Parathyroid adenoma (tissue), 2 donors: ENCODE data around the gene MEF2D.

Experiments
- H2AFZ ChIP-seq: fragments of 300-600 bp; sonication (generic); one replicate; pipeline ENCODE4 v1.7.0; 2017; ENCODE audit warnings: antibody characterized with exemption, mild to moderate bottlenecking
- H3K27ac ChIP-seq: fragments of 300-600 bp; sonication (generic); one replicate; pipeline ENCODE4 v1.7.0; 2017
- H3K27me3 ChIP-seq: fragments of 300-600 bp; sonication (generic); one replicate; pipeline ENCODE4 v1.7.0; 2017; ENCODE audit warnings: low read length; ENCODE audit not compliant: control insufficient read depth, insufficient read depth
- H3K36me3 ChIP-seq: fragments of 300-600 bp; sonication (generic); one replicate; pipeline ENCODE4 v1.7.0; 2017; ENCODE audit warnings: low read length; ENCODE audit not compliant: control insufficient read depth, insufficient read depth
- H3K4me1 ChIP-seq: fragments of 300-600 bp; sonication (generic); one replicate; pipeline ENCODE4 v1.7.0; 2017; ENCODE audit warnings: control low read depth
- H3K4me2 ChIP-seq: fragments of 300-600 bp; sonication (generic); one replicate; pipeline ENCODE4 v1.7.0; 2017; ENCODE audit warnings: low read length
- H3K4me3 ChIP-seq: fragments of 300-600 bp; sonication (generic); one replicate; pipeline ENCODE4 v1.7.0; 2017; ENCODE audit warnings: low read depth, low read length
- H3K79me2 ChIP-seq: fragments of 300-600 bp; sonication (generic); one replicate; pipeline ENCODE4 v1.7.0; 2017; ENCODE audit warnings: control low read depth
- H3K9ac ChIP-seq: fragments of 300-600 bp; sonication (generic); one replicate; pipeline ENCODE4 v1.7.0; 2017; ENCODE audit warnings: mild to moderate bottlenecking
- H3K9me3 ChIP-seq: fragments of 300-600 bp; sonication (generic); one replicate; pipeline ENCODE4 v1.7.0; 2017; ENCODE audit warnings: low read length; ENCODE audit not compliant: control insufficient read depth
- TF ChIP-seq, protein P1 (sequence below): fragments of 300-600 bp; sonication (generic); IDR thresholded peaks from one replicate; pipeline ENCODE4 v1.7.0; 2017; ENCODE audit warnings: antibody characterized with exemption, mild to moderate bottlenecking
- donor health status: primary hyperparathyroidism.

MEF2D gene

DNA sequence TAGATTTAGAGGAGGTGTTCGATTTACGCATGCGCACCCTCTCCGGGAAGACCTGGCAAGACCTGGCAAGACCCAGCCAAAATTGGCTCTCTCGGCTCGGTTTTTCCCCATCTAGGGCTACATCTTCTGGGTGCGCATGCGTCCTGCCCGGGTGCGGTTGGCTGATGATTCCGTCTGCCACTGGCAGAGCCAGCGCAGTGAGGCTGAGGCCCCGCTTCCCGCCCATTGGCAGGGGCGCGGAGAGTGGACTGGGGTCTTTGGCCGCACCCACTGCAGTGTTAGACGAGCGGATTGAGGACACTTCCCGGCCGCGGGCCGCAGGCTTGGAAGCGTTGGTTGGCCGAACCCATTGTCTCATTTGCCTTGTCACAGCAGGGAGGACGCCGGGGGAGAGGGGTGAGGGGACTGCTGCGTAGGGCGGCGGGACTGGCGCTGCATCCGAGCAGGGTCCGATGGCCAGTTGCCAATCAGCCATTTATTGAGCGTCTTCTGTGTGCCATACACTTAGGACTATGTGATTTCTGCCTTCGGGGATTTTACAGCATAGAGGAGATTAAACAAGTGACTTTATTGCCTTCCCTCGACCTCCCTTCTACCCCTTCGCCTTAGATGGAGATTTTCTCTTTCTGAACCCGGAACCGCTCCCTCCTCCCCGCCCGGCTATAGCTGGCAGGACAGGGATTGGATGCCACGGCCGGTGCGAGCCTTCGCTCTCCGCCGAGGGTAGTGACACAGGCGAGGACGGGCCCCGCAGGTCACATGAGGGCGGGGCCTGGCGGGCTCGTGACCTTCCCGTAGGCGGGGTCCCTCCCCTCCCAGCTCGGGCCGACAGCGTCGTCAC is 43.7 kb downstream of the MEF2D start:
- no peaks in the 10 kb centered on the region for H3K9me3 ChIP-seq
- peak overlapping the region; percentile 96 for H3K4me2 ChIP-seq
- peak overlapping the region; percentile 50 for H3K9ac ChIP-seq
- H3K4me1 ChIP-seq, result no peaks in the 10 kb centered on the region
- peak overlapping the region; percentile 85 for H2AFZ ChIP-seq
- H3K27ac ChIP-seq, result peak overlapping the region; percentile 100
- TF ChIP-seq, protein P1, sequence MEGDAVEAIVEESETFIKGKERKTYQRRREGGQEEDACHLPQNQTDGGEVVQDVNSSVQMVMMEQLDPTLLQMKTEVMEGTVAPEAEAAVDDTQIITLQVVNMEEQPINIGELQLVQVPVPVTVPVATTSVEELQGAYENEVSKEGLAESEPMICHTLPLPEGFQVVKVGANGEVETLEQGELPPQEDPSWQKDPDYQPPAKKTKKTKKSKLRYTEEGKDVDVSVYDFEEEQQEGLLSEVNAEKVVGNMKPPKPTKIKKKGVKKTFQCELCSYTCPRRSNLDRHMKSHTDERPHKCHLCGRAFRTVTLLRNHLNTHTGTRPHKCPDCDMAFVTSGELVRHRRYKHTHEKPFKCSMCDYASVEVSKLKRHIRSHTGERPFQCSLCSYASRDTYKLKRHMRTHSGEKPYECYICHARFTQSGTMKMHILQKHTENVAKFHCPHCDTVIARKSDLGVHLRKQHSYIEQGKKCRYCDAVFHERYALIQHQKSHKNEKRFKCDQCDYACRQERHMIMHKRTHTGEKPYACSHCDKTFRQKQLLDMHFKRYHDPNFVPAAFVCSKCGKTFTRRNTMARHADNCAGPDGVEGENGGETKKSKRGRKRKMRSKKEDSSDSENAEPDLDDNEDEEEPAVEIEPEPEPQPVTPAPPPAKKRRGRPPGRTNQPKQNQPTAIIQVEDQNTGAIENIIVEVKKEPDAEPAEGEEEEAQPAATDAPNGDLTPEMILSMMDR, result no peak
- H3K79me2 ChIP-seq, result no peaks in the 10 kb centered on the region
- H3K36me3 ChIP-seq, result no peaks in the 10 kb centered on the region
- H3K4me3 ChIP-seq, result peak overlapping the region; percentile 79
- no peaks in the 10 kb centered on the region for H3K27me3 ChIP-seq

- TF ChIP-seq, protein P1, result no peak
These were observed 45.2 kb downstream of the MEF2D start for GRCh38 chr1:156455362-156455761.

DNA sequence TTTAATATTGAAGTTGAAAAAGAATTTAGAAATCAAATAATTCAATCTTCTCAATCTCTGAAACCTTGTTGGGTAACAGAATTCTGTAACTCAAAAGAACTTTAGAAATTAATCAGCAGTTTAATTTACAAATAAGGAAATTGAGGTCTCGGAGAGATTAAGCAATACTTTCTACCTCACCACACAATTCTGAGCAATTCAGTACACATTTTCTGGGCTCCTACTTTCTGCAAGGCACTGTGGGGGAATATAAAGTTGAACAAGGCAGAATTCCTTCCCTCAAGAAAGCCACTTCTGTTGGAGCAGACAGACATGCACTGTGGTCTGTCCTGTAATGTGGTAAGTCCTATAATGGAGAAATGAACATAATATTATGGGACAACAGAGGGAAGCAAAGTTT is 47.7 kb downstream of the MEF2D start:
- Histone ChIP-seq H3K79me2 (no peaks in the 10 kb centered on the region), H3K27me3 (no peaks in the 10 kb centered on the region), H3K36me3 (no peaks in the 10 kb centered on the region), H3K4me3 (no peak overlapping the region), H3K4me1 (no peaks in the 10 kb centered on the region), H3K9me3 (no peaks in the 10 kb centered on the region), H3K9ac (no peak overlapping the region), H2AFZ (no peak overlapping the region), H3K27ac (no peak overlapping the region), H3K4me2 (no peak overlapping the region)
- TF ChIP-seq, protein P1, result no peak

More at GRCh38 chr1:156455362-156455761, 45.2 kb downstream of the MEF2D start:
- Histone ChIP-seq H3K9ac (no peak overlapping the region), H2AFZ (no peak overlapping the region), H3K27ac (no peak overlapping the region), H3K36me3 (no peaks in the 10 kb centered on the region), H3K9me3 (no peaks in the 10 kb centered on the region), H3K4me1 (no peaks in the 10 kb centered on the region), H3K4me3 (no peak overlapping the region), H3K4me2 (no peak overlapping the region), H3K79me2 (no peaks in the 10 kb centered on the region), H3K27me3 (no peaks in the 10 kb centered on the region)

- no peaks in the 10 kb centered on the region for H3K36me3 ChIP-seq
- H3K4me2 ChIP-seq, result no peak overlapping the region
- H3K27ac ChIP-seq, result no peak overlapping the region
- no peak overlapping the region for H3K9ac ChIP-seq
- H3K4me3 ChIP-seq, result no peak overlapping the region
- H3K79me2 ChIP-seq, result no peaks in the 10 kb centered on the region
- no peak overlapping the region for H2AFZ ChIP-seq
- no peaks in the 10 kb centered on the region for H3K4me1 ChIP-seq
- H3K9me3 ChIP-seq, result no peaks in the 10 kb centered on the region
- H3K27me3 ChIP-seq, result no peaks in the 10 kb centered on the region
- TF ChIP-seq, protein P1, result no peak
These were observed 48.9 kb downstream of the MEF2D start for GRCh38 chr1:156451505-156452160.
